A549 (cell line): Measurements from ENCODE around the gene FAM177B.

Experiments used
- EP300 ChIP-seq, 2 experiments: fragments of >200 bp; sonication (Bioruptor Twin); formaldehyde crosslinking; IDR thresholded peaks; 2 replicates in 1 of 2; 3 replicates in 1 of 2; pipeline ENCODE4 v1.6.1; 2016 to 2017
- HDAC2 ChIP-seq: fragments of 200-600 bp; sonication (generic); IDR thresholded peaks from 2 replicates; pipeline ENCODE4 v1.6.1; 2016
- JUNB ChIP-seq: fragments of >200 bp; sonication (Bioruptor Twin); formaldehyde crosslinking; IDR thresholded peaks from 2 replicates; pipeline ENCODE4 v1.6.1; 2016
- POLR2A ChIP-seq: IDR thresholded peaks from 2 replicates; pipeline ENCODE4 v1.6.1; 2012; ENCODE audit warnings: mild to moderate bottlenecking, low read length
- TF ChIP-seq, protein P1 (sequence below): IDR thresholded peaks from 2 replicates; pipeline ENCODE4 v1.6.1; 2012
- TF ChIP-seq, protein P2 (sequence below): IDR thresholded peaks from 2 replicates; pipeline ENCODE4 v1.6.1; 2012
- TF ChIP-seq, protein P3 (sequence below): fragments of >200 bp; sonication (Bioruptor Twin); formaldehyde crosslinking; IDR thresholded peaks from 3 replicates; pipeline ENCODE4 v1.5.1; 2016
- TF ChIP-seq, protein P4 (sequence below): fragments of >200 bp; sonication (Bioruptor Twin); formaldehyde crosslinking; IDR thresholded peaks from 3 replicates; pipeline ENCODE4 v1.6.1; 2016

DNA sequence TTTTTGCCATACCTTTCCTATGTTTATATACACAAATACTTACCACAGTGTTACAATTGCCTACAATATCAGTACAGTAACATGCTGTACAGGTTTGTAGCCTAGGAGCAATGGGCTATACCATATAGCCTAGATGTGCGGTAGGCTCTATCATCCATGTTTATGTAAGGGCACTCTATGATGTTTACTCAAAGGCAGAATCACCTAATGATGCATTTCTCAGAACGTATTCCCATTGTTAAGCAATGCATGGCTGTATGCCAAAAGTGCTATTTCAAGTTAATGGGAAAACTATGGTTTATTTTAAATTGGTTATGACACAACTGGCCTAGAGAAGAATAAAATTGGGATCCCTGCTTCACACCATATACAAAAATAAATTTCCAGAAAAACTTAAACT, 41.0 kb downstream of the FAM177B start:
- TF ChIP-seq JUNB, result no peak
- TF ChIP-seq, protein P1, sequence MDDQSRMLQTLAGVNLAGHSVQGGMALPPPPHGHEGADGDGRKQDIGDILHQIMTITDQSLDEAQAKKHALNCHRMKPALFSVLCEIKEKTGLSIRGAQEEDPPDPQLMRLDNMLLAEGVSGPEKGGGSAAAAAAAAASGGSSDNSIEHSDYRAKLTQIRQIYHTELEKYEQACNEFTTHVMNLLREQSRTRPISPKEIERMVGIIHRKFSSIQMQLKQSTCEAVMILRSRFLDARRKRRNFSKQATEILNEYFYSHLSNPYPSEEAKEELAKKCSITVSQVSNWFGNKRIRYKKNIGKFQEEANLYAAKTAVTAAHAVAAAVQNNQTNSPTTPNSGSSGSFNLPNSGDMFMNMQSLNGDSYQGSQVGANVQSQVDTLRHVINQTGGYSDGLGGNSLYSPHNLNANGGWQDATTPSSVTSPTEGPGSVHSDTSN, result no peak
- TF ChIP-seq, protein P2, sequence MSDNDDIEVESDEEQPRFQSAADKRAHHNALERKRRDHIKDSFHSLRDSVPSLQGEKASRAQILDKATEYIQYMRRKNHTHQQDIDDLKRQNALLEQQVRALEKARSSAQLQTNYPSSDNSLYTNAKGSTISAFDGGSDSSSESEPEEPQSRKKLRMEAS, result no peak
- TF ChIP-seq, protein P3, sequence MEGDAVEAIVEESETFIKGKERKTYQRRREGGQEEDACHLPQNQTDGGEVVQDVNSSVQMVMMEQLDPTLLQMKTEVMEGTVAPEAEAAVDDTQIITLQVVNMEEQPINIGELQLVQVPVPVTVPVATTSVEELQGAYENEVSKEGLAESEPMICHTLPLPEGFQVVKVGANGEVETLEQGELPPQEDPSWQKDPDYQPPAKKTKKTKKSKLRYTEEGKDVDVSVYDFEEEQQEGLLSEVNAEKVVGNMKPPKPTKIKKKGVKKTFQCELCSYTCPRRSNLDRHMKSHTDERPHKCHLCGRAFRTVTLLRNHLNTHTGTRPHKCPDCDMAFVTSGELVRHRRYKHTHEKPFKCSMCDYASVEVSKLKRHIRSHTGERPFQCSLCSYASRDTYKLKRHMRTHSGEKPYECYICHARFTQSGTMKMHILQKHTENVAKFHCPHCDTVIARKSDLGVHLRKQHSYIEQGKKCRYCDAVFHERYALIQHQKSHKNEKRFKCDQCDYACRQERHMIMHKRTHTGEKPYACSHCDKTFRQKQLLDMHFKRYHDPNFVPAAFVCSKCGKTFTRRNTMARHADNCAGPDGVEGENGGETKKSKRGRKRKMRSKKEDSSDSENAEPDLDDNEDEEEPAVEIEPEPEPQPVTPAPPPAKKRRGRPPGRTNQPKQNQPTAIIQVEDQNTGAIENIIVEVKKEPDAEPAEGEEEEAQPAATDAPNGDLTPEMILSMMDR, result no peak
- no peak for TF ChIP-seq EP300 (IDR thresholded peaks at IDR 0.05)
- no peak for TF ChIP-seq POLR2A
- TF ChIP-seq, protein P4, sequence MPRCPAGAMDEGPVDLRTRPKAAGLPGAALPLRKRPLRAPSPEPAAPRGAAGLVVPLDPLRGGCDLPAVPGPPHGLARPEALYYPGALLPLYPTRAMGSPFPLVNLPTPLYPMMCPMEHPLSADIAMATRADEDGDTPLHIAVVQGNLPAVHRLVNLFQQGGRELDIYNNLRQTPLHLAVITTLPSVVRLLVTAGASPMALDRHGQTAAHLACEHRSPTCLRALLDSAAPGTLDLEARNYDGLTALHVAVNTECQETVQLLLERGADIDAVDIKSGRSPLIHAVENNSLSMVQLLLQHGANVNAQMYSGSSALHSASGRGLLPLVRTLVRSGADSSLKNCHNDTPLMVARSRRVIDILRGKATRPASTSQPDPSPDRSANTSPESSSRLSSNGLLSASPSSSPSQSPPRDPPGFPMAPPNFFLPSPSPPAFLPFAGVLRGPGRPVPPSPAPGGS, result no peak
- TF ChIP-seq HDAC2, result no peak
